NCI-H2196 (cell line): ENCODE data around the gene NFAT5.

ENCODE experiments used
- DNase-seq: peaks from one replicate; lab custom pipeline; 2025; ENCODE audit not compliant: unreplicated experiment; lab: John Stamatoyannopoulos, UW

The NFAT5 gene

GRCh38 chr16:69595127-69596036, 29.6 kb downstream of the NFAT5 start:
- no peak for DNase-seq

GRCh38 chr16:69596801-69597200, 31.0 kb downstream of the NFAT5 start:
- no peak for DNase-seq

- DNase-seq: no peak
Measured at GRCh38 chr16:69598045-69598444, 32.3 kb downstream of the NFAT5 start.

GRCh38 chr16:69599731-69600130, 34.0 kb downstream of the NFAT5 start:
- DNase-seq: no peak

GRCh38 chr16:69600202-69600601, 34.4 kb downstream of the NFAT5 start:
- DNase-seq: no peak

- DNase-seq: no peak
Measured at GRCh38 chr16:69601250-69601649, 35.5 kb downstream of the NFAT5 start.

GRCh38 chr16:69606985-69607384, 41.2 kb downstream of the NFAT5 start:
- DNase-seq: no peak

GRCh38 chr16:69607674-69608073, 41.9 kb downstream of the NFAT5 start:
- DNase-seq: no peak

GRCh38 chr16:69610356-69610755, 44.6 kb downstream of the NFAT5 start:
- no peak for DNase-seq

- no peak for DNase-seq
Measured at GRCh38 chr16:69611103-69611640, 45.4 kb downstream of the NFAT5 start.

GRCh38 chr16:69613378-69614154, 47.8 kb downstream of the NFAT5 start:
- DNase-seq: peak; percentile 8

- DNase-seq: no peak
Measured at GRCh38 chr16:69615528-69615927, 49.8 kb downstream of the NFAT5 start.

- no peak for DNase-seq
Measured at GRCh38 chr16:69616082-69616481, 50.3 kb downstream of the NFAT5 start.

- DNase-seq: peak; percentile 21
Measured at GRCh38 chr16:69618307-69618706, 52.5 kb downstream of the NFAT5 start.

GRCh38 chr16:69618721-69619120, 53.0 kb downstream of the NFAT5 start:
- DNase-seq: no peak

- DNase-seq: no peak
Measured at GRCh38 chr16:69619514-69619913, 53.7 kb downstream of the NFAT5 start.

GRCh38 chr16:69620573-69620972, 54.8 kb downstream of the NFAT5 start:
- DNase-seq: no peak

- DNase-seq: no peak
Measured at GRCh38 chr16:69621225-69621624, 55.5 kb downstream of the NFAT5 start.

- no peak for DNase-seq
Measured at GRCh38 chr16:69626256-69626655, 60.5 kb downstream of the NFAT5 start.

- DNase-seq: no peak
Measured at GRCh38 chr16:69632828-69633227, 67.1 kb downstream of the NFAT5 start.

GRCh38 chr16:69633375-69633774, 67.6 kb downstream of the NFAT5 start:
- no peak for DNase-seq
